ENCODE data around the gene MYO5A.
"Not testable (repeated sequence)": the region's sequence is repeated elsewhere in the genome, so short reads cannot be mapped to it uniquely, and the experiment has no call there.

The MYO5A gene

GRCh38 chr15:52424856-52425431 lies 103.7 kb downstream of the MYO5A start:
- DNase-seq (ENCODE audit: low read depth in 2 of 3, low spot score in 2 of 3), result no peak

GRCh38 chr15:52423852-52424251 lies 104.8 kb downstream of the MYO5A start:
- DNase-seq (ENCODE audit: low read depth in 2 of 3, low spot score in 2 of 3), result no peak

GRCh38 chr15:52422001-52422400 lies 106.7 kb downstream of the MYO5A start:
- no peak for DNase-seq (ENCODE audit: low read depth in 2 of 3, low spot score in 2 of 3)

GRCh38 chr15:52421029-52421428 lies 107.7 kb downstream of the MYO5A start:
- no peak for DNase-seq (ENCODE audit: low read depth in 2 of 3, low spot score in 2 of 3)

- DNase-seq (ENCODE audit: low read depth in 2 of 3, low spot score in 2 of 3), result no peak
Observed at GRCh38 chr15:52419494-52419893, 109.2 kb downstream of the MYO5A start.

GRCh38 chr15:52417957-52418356 lies 110.7 kb downstream of the MYO5A start:
- DNase-seq (ENCODE audit: low read depth in 2 of 3, low spot score in 2 of 3), result no peak

GRCh38 chr15:52417521-52417920 lies 111.2 kb downstream of the MYO5A start:
- DNase-seq (ENCODE audit: low read depth in 2 of 3, low spot score in 2 of 3), result no peak

GRCh38 chr15:52416566-52416965 lies 112.1 kb downstream of the MYO5A start:
- not testable (repeated sequence) for DNase-seq (ENCODE audit: low read depth in 2 of 3, low spot score in 2 of 3)

- no peak for DNase-seq (ENCODE audit: low read depth in 2 of 3, low spot score in 2 of 3)
Observed at GRCh38 chr15:52415628-52416027, 113.1 kb downstream of the MYO5A start.

- no peak for DNase-seq (ENCODE audit: low read depth in 2 of 3, low spot score in 2 of 3)
Observed at GRCh38 chr15:52414936-52415335, 113.7 kb downstream of the MYO5A start.

- no peak for DNase-seq (ENCODE audit: low read depth in 2 of 3, low spot score in 2 of 3)
Observed at GRCh38 chr15:52408823-52409222, 119.9 kb downstream of the MYO5A start.

- no peak for DNase-seq (ENCODE audit: low read depth in 2 of 3, low spot score in 2 of 3)
Observed at GRCh38 chr15:52407374-52407773, 121.3 kb downstream of the MYO5A start.

GRCh38 chr15:52406601-52407000 lies 122.1 kb downstream of the MYO5A start:
- no peak for DNase-seq (ENCODE audit: low read depth in 2 of 3, low spot score in 2 of 3)

- DNase-seq (ENCODE audit: low read depth in 2 of 3, low spot score in 2 of 3), result no peak
Observed at GRCh38 chr15:52405856-52406255, 122.8 kb downstream of the MYO5A start.

GRCh38 chr15:52397118-52397517 lies 131.6 kb downstream of the MYO5A start:
- no peak for DNase-seq (ENCODE audit: low read depth in 2 of 3, low spot score in 2 of 3)

GRCh38 chr15:52394118-52394517 lies 134.6 kb downstream of the MYO5A start:
- no peak for DNase-seq (ENCODE audit: low read depth in 2 of 3, low spot score in 2 of 3)

- no peak for DNase-seq (ENCODE audit: low read depth in 2 of 3, low spot score in 2 of 3)
Observed at GRCh38 chr15:52392008-52392687, 136.5 kb downstream of the MYO5A start.

- DNase-seq (ENCODE audit: low read depth in 2 of 3, low spot score in 2 of 3), result no peak
Observed at GRCh38 chr15:52391069-52391468, 137.6 kb downstream of the MYO5A start.

GRCh38 chr15:52385670-52386069 lies 143.0 kb downstream of the MYO5A start:
- DNase-seq (ENCODE audit: low read depth in 2 of 3, low spot score in 2 of 3), result no peak

- no peak for DNase-seq (ENCODE audit: low read depth in 2 of 3, low spot score in 2 of 3)
Observed at GRCh38 chr15:52383100-52383588, 145.5 kb downstream of the MYO5A start.

- DNase-seq (ENCODE audit: low read depth in 2 of 3, low spot score in 2 of 3), result no peak
Observed at GRCh38 chr15:52382647-52383046, 146.0 kb downstream of the MYO5A start.

- no peak for DNase-seq (ENCODE audit: low read depth in 2 of 3, low spot score in 2 of 3)
Observed at GRCh38 chr15:52379395-52380106, 149.1 kb downstream of the MYO5A start.

Data from activated CD8-positive, alpha-beta memory T cell treated with anti-CD3 and anti-CD28 coated beads for 48 hours (primary cell).